GM23338 (cell line): ENCODE data around the gene MKNK2. TPM values are rescaled to one million over a fixed set of nuclear protein-coding genes. Genes with fewer than 3 reads are reported as not detected.

Experiments used
- CREB1 ChIP-seq: fragments of 250-450 bp; sonication (Bioruptor Pico); IDR thresholded peaks from 2 replicates; pipeline ENCODE4 v1.5.0; 2020; ENCODE audit warnings: low read depth, mild to moderate bottlenecking, moderate library complexity
- JUNB ChIP-seq: IDR thresholded peaks from one replicate; pipeline ENCODE4 v1.6.1; 2016; ENCODE audit warnings: antibody characterized with exemption; ENCODE audit not compliant: unreplicated experiment
- REST ChIP-seq: IDR thresholded peaks from one replicate; pipeline ENCODE4 v1.6.1; 2018; ENCODE audit warnings: antibody characterized with exemption; ENCODE audit not compliant: unreplicated experiment
- ZNF462 ChIP-seq: fragments of 250-450 bp; sonication (Bioruptor Pico); IDR thresholded peaks from 2 replicates; pipeline ENCODE4 v1.5.0; 2020; ENCODE audit warnings: mild to moderate bottlenecking, moderate library complexity
- polyA plus RNA-seq: library from polyadenylated mRNA; unstranded; fragments of >200 nt; fragmentation: Nextera tagmentation; extraction: Ambion mirVana; gene quantifications from 2 replicates; pipeline ENCODE4 v1.2.1, GENCODE V29; 2016
- total RNA-seq: library from RNA; depleted of rRNA; stranded (reverse); fragments of >200 nt; shearing (Covaris generic); gene quantifications from 2 replicates; pipeline ENCODE4 v1.2.3, GENCODE V29; 2014

MKNK2 gene
- total and polyA plus RNA-seq, 2 experiments from 2014 or later: 71.0 to 159 TPM

GRCh38 chr19:2081873-2082810, 31.1 kb upstream of the MKNK2 start (continued):
- TF ChIP-seq REST (no peak), JUNB (no peak), CREB1 (CRISPR knock-in tag) (no peak), ZNF462 (CRISPR knock-in tag) (no peak)
